SK-N-MC (cell line): ENCODE results near the gene COQ5.

Experiments
- EZH2 ChIP-seq: fragments of 200-600 bp; sonication (generic); IDR thresholded peaks from one replicate; pipeline ENCODE4 v1.6.1; 2017; ENCODE audit warnings: antibody characterized with exemption
- FOXP2 ChIP-seq: optimal IDR thresholded peaks from 2 replicates; pipeline ENCODE3; 2011; ENCODE audit warnings: mild to moderate bottlenecking, moderate library complexity; ENCODE audit not compliant: insufficient read depth; ENCODE audit errors: extremely low read length, control extremely low read depth
- POLR2AphosphoS5 ChIP-seq: IDR thresholded peaks from 2 replicates; pipeline ENCODE4 v1.6.1; 2012; ENCODE audit warnings: mild to moderate bottlenecking, low read depth, low read length, borderline replicate concordance

DNA sequence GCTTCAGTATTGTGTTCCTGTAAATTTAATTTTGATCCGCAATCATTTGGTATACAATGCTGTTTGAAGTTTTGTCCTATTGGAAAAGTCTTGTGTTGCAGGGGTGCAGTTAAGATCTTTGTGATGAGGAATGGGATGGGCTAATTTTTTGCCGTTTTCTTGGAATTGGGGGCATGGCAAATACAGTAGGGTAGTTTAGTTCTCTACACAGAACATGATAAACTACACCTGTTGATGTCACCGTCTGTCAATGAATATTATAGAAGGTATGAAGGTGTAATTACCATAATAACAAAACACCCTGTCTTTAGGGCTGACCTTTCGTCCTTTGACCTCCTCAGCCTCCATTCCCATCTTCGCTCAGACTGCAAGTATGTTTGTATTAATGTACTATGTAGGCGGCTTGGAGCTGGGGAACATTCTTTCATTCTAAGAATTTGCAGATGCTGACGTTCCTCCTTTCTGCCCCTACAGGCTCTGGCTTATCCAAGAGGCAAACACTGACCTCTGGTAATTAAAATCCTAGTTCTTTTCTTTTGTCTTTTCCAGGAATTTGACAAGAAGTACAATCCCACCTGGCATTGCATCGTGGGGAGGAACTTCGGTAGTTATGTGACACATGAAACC is 31.3 kb downstream of the COQ5 start:
- TF ChIP-seq EZH2 (no peak), POLR2AphosphoS5 (no peak), FOXP2 (no peak)
